Activated CD4-positive, alpha-beta T cell treated with anti-CD3 and anti-CD28 coated beads, Interleukin-2, amount 50 U/mL, for 24 hours (primary cell): ENCODE results near the gene JPH2.

Experiments
- DNase-seq, 2 donors: peaks; one replicate each; pipeline ENCODE4 v3.0.0-alpha.2; 2020; ENCODE audit warnings: low read depth in 1 of 2, low spot score in 1 of 2

Gene JPH2

GRCh38 chr20:44080646-44081267 lies 106.2 kb downstream of the JPH2 start:
- DNase-seq, result peak; percentile 63 to 80

- no peak for DNase-seq
Observed at GRCh38 chr20:44080064-44080463, 106.9 kb downstream of the JPH2 start.

DNA sequence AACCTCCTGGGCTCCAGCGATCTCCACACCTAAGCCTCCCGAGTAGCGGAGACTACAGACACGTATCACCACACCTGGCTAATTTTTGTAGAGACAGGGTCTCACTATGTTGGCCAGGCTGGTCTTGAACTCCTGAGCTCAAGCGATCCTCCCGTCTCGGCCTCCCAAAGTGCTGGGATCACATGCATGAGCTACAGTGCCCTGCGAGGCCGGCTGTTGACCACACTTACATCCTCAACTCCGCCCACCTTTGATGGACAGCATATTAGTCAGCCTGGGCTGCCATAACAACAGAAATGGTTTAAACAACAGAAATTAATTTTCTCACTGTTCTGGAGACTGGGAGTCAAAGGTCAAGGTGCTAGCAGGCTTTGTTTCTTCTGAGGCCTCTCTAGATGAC lies 107.7 kb downstream of the JPH2 start:
- no peak for DNase-seq

DNA sequence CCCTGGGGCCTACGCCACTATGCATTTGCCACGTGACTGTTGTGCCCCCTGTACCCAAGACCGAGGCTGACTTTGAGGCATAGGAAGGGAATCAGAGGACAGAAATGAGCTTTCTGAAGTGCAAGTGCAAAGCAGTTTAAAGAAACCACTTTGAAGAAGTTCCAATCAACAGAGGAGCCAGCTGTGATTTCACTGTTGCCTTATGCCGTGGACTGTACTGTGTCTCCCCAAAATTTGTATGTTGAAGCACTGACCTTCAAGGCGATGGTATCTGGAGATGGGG lies 111.1 kb downstream of the JPH2 start:
- DNase-seq, result no peak

GRCh38 chr20:44075191-44075949 lies 111.6 kb downstream of the JPH2 start:
- DNase-seq, result no peak

DNA sequence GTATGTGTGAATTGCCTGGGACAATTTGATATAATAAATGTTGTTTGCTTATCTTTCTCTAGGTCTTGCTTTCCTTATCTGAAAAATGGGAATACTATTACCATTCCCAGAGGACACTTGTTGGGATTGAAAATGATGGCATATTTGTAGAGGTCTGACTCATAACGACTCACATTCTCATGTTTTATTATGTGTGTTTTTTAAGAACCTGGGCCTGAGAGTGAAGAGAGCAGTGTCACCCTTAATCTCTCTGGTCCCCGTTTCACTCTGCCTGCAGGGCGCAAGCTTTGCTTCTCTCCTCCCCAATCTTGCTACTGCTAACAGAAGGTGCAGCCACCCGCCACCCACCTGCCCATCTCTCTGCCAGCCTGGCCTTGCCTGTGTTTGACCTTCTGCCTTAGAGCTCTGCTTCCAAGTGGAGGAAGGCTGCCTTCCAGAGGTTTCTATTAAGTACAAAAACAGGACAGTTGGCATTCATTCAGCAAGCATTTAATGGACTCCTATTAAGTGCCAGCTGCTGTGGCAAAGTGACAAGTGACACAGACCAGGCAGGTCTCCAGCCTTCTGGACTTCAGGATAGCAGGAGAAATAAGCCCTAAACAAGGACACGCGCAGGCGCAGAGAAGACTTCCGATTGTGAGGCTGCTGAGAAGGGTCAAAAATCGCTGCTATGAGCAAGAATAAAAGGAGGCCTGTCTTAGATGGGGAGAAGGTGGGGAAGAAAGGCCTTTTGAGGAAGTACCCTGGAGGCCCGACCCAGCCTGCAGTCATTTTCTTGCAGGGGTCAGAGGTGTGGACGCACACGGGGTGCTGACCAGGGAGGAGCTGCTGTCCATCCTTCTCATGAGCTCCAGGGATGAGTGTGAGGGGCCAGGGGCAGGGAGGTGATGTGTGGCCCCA lies 112.5 kb downstream of the JPH2 start:
- DNase-seq, result no peak

DNA sequence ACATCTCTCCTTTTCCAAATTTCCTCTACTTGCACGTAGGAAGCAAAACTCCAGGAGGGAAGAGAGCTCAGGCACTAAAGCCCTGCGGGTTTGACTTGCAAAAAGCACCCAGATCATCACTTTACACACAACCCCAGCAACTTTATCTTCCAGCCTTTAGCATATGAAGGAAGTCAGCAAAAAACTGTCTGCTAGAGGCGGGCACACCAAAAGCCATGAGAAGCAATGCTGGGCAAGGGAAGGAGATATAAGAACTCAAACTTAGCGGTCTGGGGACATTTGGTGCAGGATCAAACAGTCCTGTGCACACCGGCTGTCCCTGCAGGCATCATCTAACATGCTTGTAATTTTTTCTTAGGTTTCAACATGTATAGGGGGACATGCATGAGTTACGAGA lies 113.3 kb downstream of the JPH2 start:
- DNase-seq, result no peak

GRCh38 chr20:44073011-44073674 lies 113.8 kb downstream of the JPH2 start:
- no peak for DNase-seq

DNA sequence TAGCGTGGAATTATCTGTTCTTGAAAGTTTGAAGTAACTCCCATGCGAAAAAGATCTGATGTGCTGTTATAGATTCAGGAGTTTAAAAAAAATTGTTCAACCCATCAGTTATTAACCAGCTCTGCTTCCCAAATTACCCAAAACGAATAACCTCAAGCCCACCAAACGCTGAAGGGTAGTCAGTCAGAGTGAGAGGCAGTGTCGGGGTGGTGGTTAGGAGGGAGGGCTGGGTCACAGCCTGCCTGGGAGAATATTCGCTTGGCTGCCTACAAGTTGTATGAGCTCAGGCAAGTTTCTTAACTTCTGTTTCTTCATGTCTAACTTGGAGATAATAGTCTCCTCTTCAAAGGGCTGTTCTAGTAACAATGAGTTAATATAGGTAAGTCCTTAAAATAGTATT lies 114.6 kb downstream of the JPH2 start:
- no peak for DNase-seq

GRCh38 chr20:44071526-44072111 lies 115.4 kb downstream of the JPH2 start:
- no peak for DNase-seq

GRCh38 chr20:44071057-44071456 lies 115.9 kb downstream of the JPH2 start:
- DNase-seq, result no peak

DNA sequence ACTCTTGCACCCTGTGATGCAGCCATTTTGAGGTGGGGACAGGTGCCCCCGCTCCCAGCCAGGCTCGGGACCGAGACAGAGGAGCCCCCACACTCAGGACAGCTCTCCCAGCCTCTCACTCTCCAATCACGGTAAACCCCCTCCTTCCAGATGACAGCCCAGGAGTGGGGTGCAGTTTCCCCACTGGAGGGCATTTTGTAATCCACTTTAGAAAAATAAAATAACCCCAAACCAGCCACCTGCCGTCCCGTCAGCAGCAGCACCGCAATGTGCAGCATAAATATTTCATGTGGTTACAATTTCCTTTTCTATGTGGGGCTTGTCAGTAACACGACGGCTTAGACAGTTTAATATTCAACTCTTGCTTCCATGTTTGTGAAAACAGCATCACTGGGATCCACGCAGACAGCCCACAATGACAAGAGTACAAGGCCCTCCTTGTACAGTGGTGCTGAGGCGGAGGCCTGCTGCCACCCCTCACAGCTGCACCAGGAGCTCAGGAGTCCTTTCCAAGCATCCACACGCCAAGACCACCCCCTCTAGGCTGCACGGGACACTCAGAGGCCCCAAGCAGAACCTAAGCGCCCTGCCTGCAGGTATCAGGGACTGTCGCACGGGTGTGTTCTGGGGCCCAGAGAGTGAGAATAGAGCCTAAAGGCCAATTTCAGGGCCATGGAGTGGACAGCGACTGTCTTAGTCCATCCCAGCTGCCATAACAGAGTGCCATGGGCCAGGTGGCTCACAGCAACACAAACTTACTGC lies 116.7 kb downstream of the JPH2 start:
- DNase-seq, result no peak

GRCh38 chr20:44069203-44070011 lies 117.6 kb downstream of the JPH2 start:
- peak; percentile 18 for DNase-seq

GRCh38 chr20:44068316-44069201 lies 118.4 kb downstream of the JPH2 start:
- DNase-seq, result no peak

DNA sequence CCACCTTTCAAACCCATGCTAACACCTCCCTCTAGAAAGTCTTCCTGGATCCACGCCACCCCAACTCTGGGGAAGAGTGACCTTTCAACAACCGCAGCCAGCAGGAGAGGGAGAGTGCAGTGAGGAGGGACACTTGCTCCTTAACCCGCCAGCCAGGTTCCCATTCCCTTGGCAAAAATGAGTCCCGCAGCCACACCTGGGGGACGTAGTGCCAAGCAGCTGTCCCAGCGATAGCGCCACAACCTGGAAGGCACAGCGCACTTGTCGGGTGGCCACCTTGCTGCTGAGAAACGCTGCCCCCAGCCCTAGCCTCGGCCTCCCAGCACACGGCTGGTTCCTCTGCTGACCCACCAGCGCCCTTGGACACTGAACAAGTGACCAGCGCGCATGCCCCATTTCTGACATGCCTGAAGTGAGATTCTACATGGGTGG lies 119.3 kb downstream of the JPH2 start:
- no peak for DNase-seq

DNA sequence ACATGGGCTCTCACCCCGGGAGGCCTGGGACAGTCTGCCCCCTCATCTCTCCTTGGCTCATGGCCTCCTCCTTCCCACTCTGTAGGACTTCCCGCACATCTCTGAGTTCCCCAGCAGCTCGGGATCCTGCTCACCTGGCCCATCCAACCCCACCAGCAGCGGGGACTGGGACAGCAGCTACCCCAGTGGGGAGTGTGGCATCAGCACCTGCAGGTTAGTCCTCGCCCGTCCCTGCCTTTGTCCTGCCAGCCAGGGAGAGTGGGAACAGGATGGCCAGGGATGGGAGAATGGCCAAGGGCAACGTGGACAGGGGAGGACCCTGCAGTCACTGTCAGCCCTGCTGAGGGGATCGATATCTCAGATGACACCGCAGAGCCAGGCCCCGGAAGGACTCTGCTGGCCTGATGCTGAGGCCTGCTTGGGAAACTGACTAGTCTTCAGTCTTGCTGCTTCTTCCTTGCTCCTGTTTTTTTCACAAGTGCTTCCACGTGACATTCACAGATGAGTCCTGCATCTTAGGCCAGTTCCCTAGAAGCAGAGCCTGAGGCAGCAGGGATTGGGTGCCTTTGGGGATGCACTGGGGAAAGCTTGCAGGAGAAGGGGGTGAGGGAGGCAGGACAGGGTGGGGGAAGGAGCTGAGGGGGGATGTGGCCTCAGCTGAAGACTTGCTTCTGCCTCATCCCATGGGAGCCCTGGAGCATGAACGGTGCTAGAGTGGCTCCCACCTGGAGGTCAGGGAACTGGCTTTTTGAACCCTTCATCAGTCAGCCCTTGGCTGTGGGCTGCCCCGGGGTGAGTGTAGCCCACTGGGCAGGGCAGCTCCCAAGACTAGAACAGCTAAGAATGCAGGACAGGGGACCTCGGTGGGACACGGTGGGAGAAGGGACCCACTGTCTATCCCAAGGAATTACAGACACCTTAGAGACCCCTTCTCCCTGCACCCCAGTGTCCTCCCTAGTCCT lies 120.1 kb downstream of the JPH2 start:
- DNase-seq, result no peak
